Endodermal cell (in vitro differentiated cells): ENCODE results near the gene TRIO. TPM values are rescaled to one million over a fixed set of nuclear protein-coding genes. Genes with fewer than 3 reads are reported as not detected.
A peak's percentile ranks its signal among the peaks of the same experiment; 100 is the strongest.

Experiments
- DNase-seq: peaks from one replicate; pipeline ENCODE4 v3.0.0-alpha.2; 2017
- H3K27ac ChIP-seq: 2 replicates; pipeline ENCODE4 v1.5.1; 2013; ENCODE audit warnings: mild to moderate bottlenecking, low read depth, low read length, moderate library complexity
- H3K27me3 ChIP-seq: 2 replicates; pipeline ENCODE4 v1.6.1; 2013; ENCODE audit warnings: mild to moderate bottlenecking, low read length, moderate library complexity; ENCODE audit not compliant: insufficient read depth, control insufficient read depth, poor library complexity, severe bottlenecking
- H3K36me3 ChIP-seq: 2 replicates; pipeline ENCODE4 v1.7.0; 2013; ENCODE audit warnings: mild to moderate bottlenecking, low read length, moderate library complexity; ENCODE audit not compliant: control insufficient read depth, insufficient read depth
- H3K4me1 ChIP-seq: one replicate; pipeline ENCODE4 v1.7.0; 2013; ENCODE audit warnings: low read length; ENCODE audit not compliant: control insufficient read depth, insufficient read depth
- H3K4me3 ChIP-seq: 2 replicates; pipeline ENCODE4 v1.5.1; 2013; ENCODE audit warnings: mild to moderate bottlenecking, low read length, moderate library complexity
- H3K9ac ChIP-seq: 2 replicates; pipeline ENCODE4 v1.6.1; 2013; ENCODE audit warnings: mild to moderate bottlenecking, low read length, moderate library complexity; ENCODE audit not compliant: poor library complexity, severe bottlenecking; ENCODE audit errors: extremely low read depth
- H3K9me3 ChIP-seq: 2 replicates; pipeline ENCODE4 v1.6.1; 2013; ENCODE audit warnings: mild to moderate bottlenecking, low read length, moderate library complexity; ENCODE audit not compliant: control insufficient read depth
- H3K27ac Mint-ChIP-seq: 2 replicates; pipeline ENCODE4 v1.8.0; 2020; ENCODE audit warnings: mixed read lengths
- H3K27me3 Mint-ChIP-seq: 2 replicates; pipeline ENCODE4 v1.8.0; 2021; ENCODE audit warnings: mild to moderate bottlenecking, mixed read lengths; ENCODE audit not compliant: insufficient read depth
- H3K36me3 Mint-ChIP-seq: 2 replicates; pipeline ENCODE4 v1.8.0; 2020; ENCODE audit warnings: low read depth, mixed read lengths
- H3K4me1 Mint-ChIP-seq: 2 replicates; pipeline ENCODE4 v1.8.0; 2020; ENCODE audit warnings: mixed read lengths
- H3K4me3 Mint-ChIP-seq: 2 replicates; pipeline ENCODE4 v1.8.0; 2020; ENCODE audit warnings: mild to moderate bottlenecking, moderate library complexity, mixed read lengths
- H3K9me3 Mint-ChIP-seq: 2 replicates; pipeline ENCODE4 v1.8.0; 2020; ENCODE audit warnings: mild to moderate bottlenecking, mixed read lengths
- CTCF ChIP-seq: fragments of 200-600 bp; sonication (generic); conservative IDR thresholded peaks from 2 replicates; pipeline ENCODE4 v1.5.0; 2021; ENCODE audit warnings: antibody characterized with exemption, mild to moderate bottlenecking
- WGBS, 2 experiments: methylation state at CpG; one replicate each; pipeline versions ENCODE4 v1.1.5 to v1.1.7; 2013; ENCODE audit warnings: missing lambda C conversion rate in 2 of 2, mixed read lengths in 1 of 2; ENCODE audit not compliant: insufficient coverage in 1 of 2, insufficient read length in 1 of 2; 5-methylcytosine and 5-hydroxymethylcytosine counted together
- total RNA-seq, 2 donors: library from RNA; stranded (reverse); fragmentation: NEBNext Ultra II Directional in 1 of 2; extraction: Animal tissue kit (Norgen Biotek cat#: 25700) in 1 of 2; gene quantifications; 2 replicates in 1 of 2; 3 replicates in 1 of 2; pipeline ENCODE4 v1.2.1, GENCODE V29; 2021

Gene TRIO
- total RNA-seq, 2 donors from 2014 or later: 88.3 to 109 TPM

GRCh38 chr5:14557791-14558415 is 414.8 kb downstream of the TRIO start:
- 88 to 98% methylated on average over 5 to 8 of the region's 8 CpGs for WGBS, 2 experiments
- no peaks in the 10 kb centered on the region for H3K27me3 Mint-ChIP-seq
- H3K4me3 Mint-ChIP-seq: no peak overlapping the region
- no peaks in the 10 kb centered on the region for H3K36me3 Mint-ChIP-seq
- Histone ChIP-seq H3K9ac (no peak overlapping the region), H3K4me1 (no peaks in the 10 kb centered on the region), H3K4me3 (no peak overlapping the region), H3K36me3 (no peaks in the 10 kb centered on the region), H3K27ac (peak overlapping the region; percentile 29), H3K27me3 (no peaks in the 10 kb centered on the region), H3K9me3 (no peaks in the 10 kb centered on the region)
- H3K4me1 Mint-ChIP-seq: peaks cover 18% of the 10 kb centered on the region
- DNase-seq: no peak
- no peak for TF ChIP-seq CTCF
- no peak overlapping the region for H3K27ac Mint-ChIP-seq
- no peaks in the 10 kb centered on the region for H3K9me3 Mint-ChIP-seq

Other genes with a start within 250 kb of the TRIO start
- gene DNAH5, start 198.7 kb upstream of the TRIO start, total RNA-seq: 1 to 10 TPM in 1 of 2 donors, under 1 TPM in 1; 0.84 to 1.8 TPM